ENCODE measurements around the gene ADGRV1. TPM values are rescaled to one million over a fixed set of nuclear protein-coding genes. Genes with fewer than 3 reads are reported as not detected.

Gene ADGRV1
- total and polyA plus RNA-seq, 9 of the 15 experiments (the other 6 are each of a cell fraction or from before 2014, with no cell fraction given), result 21.7 to 156 (median 58.2) TPM

GRCh38 chr5:90529194-90529938 is 29.2 kb upstream of the ADGRV1 start, which contains the start of gene LYSMD3 (continued):
- TF ChIP-seq PBX2 (CRISPR knock-in tag; IDR thresholded peaks at IDR 0.05; ENCODE audit: low read depth) (no peak), PBX2 (tag; conservative IDR thresholded peaks at IDR 0.05; ENCODE audit: low read depth) (no peak), CTBP1 (IDR thresholded peaks at IDR 0.05; ENCODE audit: borderline replicate concordance) (peak; percentile 82; the same call in 1 of the 2 replicates), ZNF140 (CRISPR knock-in tag; IDR thresholded peaks at IDR 0.05) (no peak), RREB1 (CRISPR knock-in tag; IDR thresholded peaks at IDR 0.05) (no peak), CBX2 (IDR thresholded peaks at IDR 0.05; ENCODE audit: insufficient read depth, low read length, poor library complexity, severe bottlenecking) (no peak), PHB (CRISPR knock-in tag; IDR thresholded peaks at IDR 0.05) (no peak), GTF3C2 (IDR thresholded peaks at IDR 0.05; ENCODE audit: borderline replicate concordance, extremely low read depth, insufficient read length) (no peak), ZFX (CRISPR knock-in tag; IDR thresholded peaks at IDR 0.05) (peak; percentile 91), SRSF1 (IDR thresholded peaks at IDR 0.05; ENCODE audit: low read depth, low read length) (no peak), MECOM (CRISPR knock-in tag; IDR thresholded peaks at IDR 0.05) (no peak), ZNF639 (CRISPR knock-in tag; conservative IDR thresholded peaks at IDR 0.05 in 1 of 2, IDR thresholded peaks at IDR 0.05 in 1 of 2) (no peak), ZBTB8A (IDR thresholded peaks at IDR 0.05; ENCODE audit: partially characterized antibody) (no peak), GABPB2 (CRISPR knock-in tag; conservative IDR thresholded peaks at IDR 0.05) (no peak)

All from K562 (cell line).